HG02642 (cell line): ENCODE measurements around the gene NPPB.
"Not testable (repeated sequence)": the region's sequence is repeated elsewhere in the genome, so short reads cannot be mapped to it uniquely, and the experiment has no call there.

Experiments
- ATAC-seq: cut with Tn5 transposase; IDR thresholded peaks from one replicate; pipeline ENCODE4 v1.9.1; 2021; ENCODE audit warnings: mild to moderate bottlenecking; ENCODE audit not compliant: unreplicated experiment, poor library complexity

NPPB gene

GRCh38 chr1:11858613-11858967 lies at the start of gene NPPB:
Gene NPPB, minus strand, starts transcription at chr1:11858945. Its CDS starts 112 bp downstream, at chr1:11858833.
- no peak for ATAC-seq

GRCh38 chr1:11908095-11908675 lies 49.4 kb upstream of the NPPB start:
- ATAC-seq: peak; percentile 55

GRCh38 chr1:11907275-11908094 lies 48.7 kb upstream of the NPPB start:
- ATAC-seq: peak; percentile 45

GRCh38 chr1:11906870-11907269 lies 48.1 kb upstream of the NPPB start:
- ATAC-seq: no peak

- ATAC-seq: no peak
Measured at GRCh38 chr1:11904978-11905377, 46.2 kb upstream of the NPPB start.

- ATAC-seq: not testable (repeated sequence)
Measured at GRCh38 chr1:11904156-11904555, 45.4 kb upstream of the NPPB start.

- no peak for ATAC-seq
Measured at GRCh38 chr1:11903210-11903609, 44.5 kb upstream of the NPPB start.

GRCh38 chr1:11901446-11901845 lies 42.7 kb upstream of the NPPB start:
- not testable (repeated sequence) for ATAC-seq

GRCh38 chr1:11898831-11899467 lies 40.2 kb upstream of the NPPB start:
- no peak for ATAC-seq

- ATAC-seq: no peak
Measured at GRCh38 chr1:11898086-11898785, 39.5 kb upstream of the NPPB start.

- ATAC-seq: not testable (repeated sequence)
Measured at GRCh38 chr1:11894501-11894900, 35.8 kb upstream of the NPPB start.

GRCh38 chr1:11893907-11894251 lies 35.1 kb upstream of the NPPB start:
- ATAC-seq: no peak

GRCh38 chr1:11891433-11892186 lies 32.9 kb upstream of the NPPB start:
- ATAC-seq: no peak

GRCh38 chr1:11888877-11889208 lies 30.1 kb upstream of the NPPB start:
- no peak for ATAC-seq

- ATAC-seq: no peak
Measured at GRCh38 chr1:11888206-11888876, 29.6 kb upstream of the NPPB start.

GRCh38 chr1:11887666-11888007 lies 28.9 kb upstream of the NPPB start:
- no peak for ATAC-seq

- ATAC-seq: no peak
Measured at GRCh38 chr1:11886986-11887665, 28.4 kb upstream of the NPPB start.

- no peak for ATAC-seq
Measured at GRCh38 chr1:11885916-11886315, 27.2 kb upstream of the NPPB start.

GRCh38 chr1:11882814-11883538 lies 24.2 kb upstream of the NPPB start:
- no peak for ATAC-seq
